HCT116 (cell line): ENCODE data around the gene UAP1L1. TPM values are rescaled to one million over a fixed set of nuclear protein-coding genes. Genes with fewer than 3 reads are reported as not detected.

Experiments used
- ATAC-seq: fragments of 200-7000 bp; cut with Tn5 transposase; 2 replicates; pipeline ENCODE4 v1.9.1; 2020; ENCODE audit warnings: mild to moderate bottlenecking, moderate library complexity
- BruUV-seq: library from RNA; stranded (reverse); fragments of 400-500 nt; replicated peaks from 2 replicates; lab custom pipeline; 2021; lab: Mats Ljungman, UMichigan
- CTCF ChIA-PET: fragments of 300-600 bp; sonication (Branson Sonifier 250); formaldehyde crosslinking; loops from one replicate; lab custom pipeline; 2021; ENCODE audit warnings: antibody characterized with exemption; lab: Charles Lee
- POLR2A ChIA-PET: fragments of 300-600, 350-600 bp; sonication (Branson Sonifier 250); formaldehyde crosslinking; loops from one replicate; lab custom pipeline; 2021; ENCODE audit warnings: antibody characterized with exemption; lab: Charles Lee
- RAD21 ChIA-PET, 2 experiments: fragments of 300-600 bp; sonication (Branson Sonifier 250); formaldehyde crosslinking; loops; one replicate each; lab custom pipeline; 2023; ENCODE audit warnings: low total read pairs in 2 of 2; ENCODE audit not compliant: uncharacterized antibody in 2 of 2, unreplicated experiment in 2 of 2, low non-redundant PET in 1 of 2; lab: Charles Lee
- DNase-seq: peaks from one replicate; pipeline ENCODE4 v3.0.0-alpha.2; 2010; ENCODE audit warnings: low read depth, low spot score
- H2AFZ ChIP-seq: fragments of 200-600 bp; shearing (Covaris generic), sonication (generic); 2 replicates; pipeline ENCODE4 v1.6.1; 2017; ENCODE audit warnings: low read depth, mixed run types, mixed read lengths, antibody characterized with exemption, low read length; ENCODE audit not compliant: poor library complexity, severe bottlenecking
- H3K27ac ChIP-seq: 2 replicates; pipeline ENCODE4 v1.5.1; 2012; ENCODE audit warnings: low read depth, low read length
- H3K27me3 ChIP-seq: fragments of 200-600 bp; sonication (generic); 2 replicates; pipeline ENCODE4 v1.6.1; 2016; ENCODE audit warnings: mixed run types, low read length, mixed read lengths; ENCODE audit not compliant: insufficient read depth
- H3K36me3 ChIP-seq, 2 experiments: fragments of 200-500 bp in 1 of 2; fragments of 200-600 bp in 1 of 2; sonication (Bioruptor generic) in 1 of 2; sonication (generic) in 1 of 2; 2 replicates each; pipeline versions ENCODE4 v1.5.1 to v1.6.1; 2014 to 2016; ENCODE audit warnings: low read length in 2 of 2, inconsistent platforms in 1 of 2, mixed read lengths in 1 of 2, mixed run types in 1 of 2; ENCODE audit not compliant: insufficient read depth in 2 of 2, control insufficient read depth in 1 of 2
- H3K4me1 ChIP-seq, 2 experiments: fragments of 200-600 bp in 1 of 2; sonication (generic) in 1 of 2; 2 replicates each; pipeline versions ENCODE4 v1.5.1 to v1.6.1; 2012 to 2017; ENCODE audit warnings: low read length in 2 of 2, inconsistent platforms in 1 of 2, mild to moderate bottlenecking in 1 of 2, mixed read lengths in 1 of 2, mixed run types in 1 of 2, moderate library complexity in 1 of 2; ENCODE audit not compliant: insufficient read depth in 2 of 2, control insufficient read depth in 1 of 2
- H3K4me2 ChIP-seq: fragments of 200-600 bp; sonication (generic); 2 replicates; pipeline ENCODE4 v1.6.1; 2017; ENCODE audit warnings: mixed run types, low read length, mixed read lengths
- H3K4me3 ChIP-seq, 2 experiments: fragments of 200-600 bp in 1 of 2; sonication (generic) in 1 of 2; replicated peaks in 1 of 2; 2 replicates each; pipeline ENCODE4 v1.5.1; 2011 to 2016; ENCODE audit warnings: low read length in 2 of 2, control low read depth in 1 of 2, low read depth in 1 of 2, mild to moderate bottlenecking in 1 of 2, mixed read lengths in 1 of 2, mixed run types in 1 of 2
- H3K79me2 ChIP-seq: fragments of 200-600 bp; sonication (generic); 2 replicates; pipeline ENCODE4 v1.6.1; 2017; ENCODE audit warnings: mild to moderate bottlenecking, mixed run types, low read length, moderate library complexity, mixed read lengths; ENCODE audit not compliant: insufficient read depth
- H3K9ac ChIP-seq: fragments of 200-600 bp; sonication (generic); 2 replicates; pipeline ENCODE4 v1.6.1; 2016; ENCODE audit warnings: low read length, mixed read lengths
- H3K9me2 ChIP-seq: fragments of 200-600 bp; sonication (generic), shearing (Covaris generic); 2 replicates; pipeline ENCODE4 v1.6.1; 2017; ENCODE audit warnings: mixed run types, mild to moderate bottlenecking, moderate library complexity; ENCODE audit not compliant: insufficient read depth
- H3K9me3 ChIP-seq, 2 experiments: fragments of 200-500 bp in 1 of 2; fragments of 200-600 bp in 1 of 2; sonication (Bioruptor generic) in 1 of 2; sonication (generic) in 1 of 2; 2 replicates each; pipeline ENCODE4 v1.6.1; 2014 to 2017; ENCODE audit warnings: low read length in 2 of 2, mixed read lengths in 2 of 2, inconsistent platforms in 1 of 2, low read depth in 1 of 2, mild to moderate bottlenecking in 1 of 2, mixed run types in 1 of 2, moderate library complexity in 1 of 2; ENCODE audit not compliant: control insufficient read depth in 1 of 2, insufficient read depth in 1 of 2
- H4K20me1 ChIP-seq: fragments of 200-600 bp; sonication (generic), shearing (Covaris generic); 2 replicates; pipeline ENCODE4 v1.6.1; 2017; ENCODE audit warnings: mixed run types, mild to moderate bottlenecking, moderate library complexity; ENCODE audit not compliant: insufficient read depth
- ATF3 ChIP-seq: IDR thresholded peaks from 2 replicates; pipeline ENCODE4 v1.6.1; 2012
- CBX3 ChIP-seq: IDR thresholded peaks from 2 replicates; pipeline ENCODE4 v1.6.1; 2012; ENCODE audit warnings: low read depth
- CTCF ChIP-seq, 3 experiments: fragments of 200-600 bp in 1 of 3; sonication (generic) in 1 of 3; IDR thresholded peaks in 2 of 3; conservative IDR thresholded peaks in 1 of 3; 2 replicates each; pipeline ENCODE4 v1.5.1; 2012 to 2017; ENCODE audit warnings: low read depth in 2 of 3, low read length in 2 of 3, antibody characterized with exemption in 1 of 3, borderline replicate concordance in 1 of 3, control low read depth in 1 of 3, mild to moderate bottlenecking in 1 of 3, mixed read lengths in 1 of 3, mixed run types in 1 of 3, moderate library complexity in 1 of 3; ENCODE audit not compliant: insufficient read depth in 1 of 3
- EZH2phosphoT487 ChIP-seq: fragments of 200-600 bp; IDR thresholded peaks from 2 replicates; pipeline ENCODE4 v1.6.1; 2018; ENCODE audit warnings: antibody characterized with exemption, borderline replicate concordance
- JUND ChIP-seq: IDR thresholded peaks from 2 replicates; pipeline ENCODE4 v1.6.1; 2012
- POLR2AphosphoS5 ChIP-seq: IDR thresholded peaks from 2 replicates; pipeline ENCODE4 v1.6.1; 2011; ENCODE audit warnings: mild to moderate bottlenecking, low read depth, low read length, moderate library complexity
- RAD21 ChIP-seq: IDR thresholded peaks from 2 replicates; pipeline ENCODE4 v1.6.1; 2012; ENCODE audit warnings: low read depth, mild to moderate bottlenecking
- SIN3A ChIP-seq: IDR thresholded peaks from 2 replicates; pipeline ENCODE4 v1.6.1; 2012; ENCODE audit warnings: low read depth
- SP1 ChIP-seq: IDR thresholded peaks from 2 replicates; pipeline ENCODE4 v1.6.1; 2012; ENCODE audit warnings: low read depth
- TCF7L2 ChIP-seq: IDR thresholded peaks from 2 replicates; pipeline ENCODE4 v1.7.0; 2011; ENCODE audit warnings: borderline replicate concordance, inconsistent platforms; ENCODE audit not compliant: insufficient read depth, insufficient read length; ENCODE audit errors: extremely low read depth
- YY1 ChIP-seq: IDR thresholded peaks from 2 replicates; pipeline ENCODE4 v1.6.1; 2011; ENCODE audit warnings: low read length, low read depth, moderate library complexity, mild to moderate bottlenecking; ENCODE audit not compliant: insufficient replicate concordance; ENCODE audit errors: extremely low read depth
- ZBTB33 ChIP-seq: IDR thresholded peaks from 2 replicates; pipeline ENCODE4 v1.6.1; 2011; ENCODE audit warnings: mild to moderate bottlenecking, low read length, moderate library complexity; ENCODE audit not compliant: insufficient replicate concordance; ENCODE audit errors: extremely low read depth
- intact Hi-C: fragments of 100-400 bp; cut with micrococcal nuclease; formaldehyde crosslinking; loops from 2 replicates; pipeline ENCODE4 v1.10.0; 2022
- total RNA-seq: library from RNA; stranded (reverse); gene quantifications from one replicate; pipeline ENCODE4 v1.2.1, GENCODE V29; 2021; ENCODE audit not compliant: unreplicated experiment

UAP1L1 gene
- total RNA-seq, 1 experiment from 2014 or later: 11.0 TPM

GRCh38 chr9:137044037-137044436 lies 33.3 kb upstream of the UAP1L1 start:
- peak overlapping the region; percentile 74; the same call in 1 of the 2 replicates for H3K9ac ChIP-seq
- ChIA-PET RAD21 (no interaction called here), CTCF (no interaction called here), POLR2A (no interaction called here)
- H3K79me2 ChIP-seq: peaks cover 24% of the 10 kb centered on the region; the same call in 1 of the 2 replicates
- TF ChIP-seq TCF7L2 (no peak), POLR2AphosphoS5 (no peak), SIN3A (no peak), EZH2phosphoT487 (no peak), ATF3 (no peak), JUND (no peak), ZBTB33 (no peak), YY1 (no peak), CTCF (IDR thresholded peaks at IDR 0.05 in 2 of 3, conservative IDR thresholded peaks at IDR 0.05 in 1 of 3; ENCODE audit: borderline replicate concordance in 1 of 3, insufficient read depth in 1 of 3, low read depth in 2 of 3, low read length in 2 of 3) (no peak), RAD21 (no peak), SP1 (no peak), CBX3 (no peak)
- DNase-seq (no peak), ATAC-seq (no peak)
- peaks cover 3 to 5% of the 10 kb centered on the region in 2 experiments; a peak in 2 of 4 replicates for H3K36me3 ChIP-seq
- intact Hi-C loops: no loop called here
- no peaks in the 10 kb centered on the region for H4K20me1 ChIP-seq
- H2AFZ ChIP-seq: no peak overlapping the region
- no peaks in the 10 kb centered on the region for H3K9me2 ChIP-seq
- H3K9me3 ChIP-seq: no peaks in the 10 kb centered on the region
- no peaks in the 10 kb centered on the region for H3K27me3 ChIP-seq
- peak overlapping the region; percentile 97 for H3K4me2 ChIP-seq
- BruUV-seq: TSS peak; percentile 51
- peaks cover 12 to 26% of the 10 kb centered on the region in 2 experiments for H3K4me1 ChIP-seq
- H3K4me3 ChIP-seq: peak overlapping the region in 1 of 2 experiments; percentile 55; a peak in 1 of 4 replicates
- H3K27ac ChIP-seq: peak overlapping the region; percentile 77; the same call in 1 of the 2 replicates
